Osteocyte (in vitro differentiated cells): ENCODE data around the gene NKAIN2. TPM values are rescaled to one million over a fixed set of nuclear protein-coding genes. Genes with fewer than 3 reads are reported as not detected.
"Not testable (repeated sequence)": the region's sequence is repeated elsewhere in the genome, so short reads cannot be mapped to it uniquely, and the experiment has no call there.

Source experiments
- DNase-seq: peaks from one replicate; pipeline ENCODE4 v3.0.0; 2021; ENCODE audit warnings: mixed read lengths; ENCODE audit not compliant: unreplicated experiment; ENCODE audit errors: extremely low spot score
- H3K27ac Mint-ChIP-seq: one replicate; pipeline ENCODE4 v1.8.0; 2021; ENCODE audit warnings: mild to moderate bottlenecking, mixed read lengths; ENCODE audit not compliant: unreplicated experiment
- H3K27me3 Mint-ChIP-seq: one replicate; pipeline ENCODE4 v1.8.0; 2021; ENCODE audit warnings: mixed read lengths; ENCODE audit not compliant: unreplicated experiment
- H3K36me3 Mint-ChIP-seq: one replicate; pipeline ENCODE4 v1.8.0; 2021; ENCODE audit warnings: mixed read lengths; ENCODE audit not compliant: unreplicated experiment
- H3K4me1 Mint-ChIP-seq: one replicate; pipeline ENCODE4 v1.8.0; 2021; ENCODE audit warnings: mixed read lengths; ENCODE audit not compliant: unreplicated experiment
- H3K4me3 Mint-ChIP-seq: one replicate; pipeline ENCODE4 v1.8.0; 2021; ENCODE audit warnings: mild to moderate bottlenecking, moderate library complexity, mixed read lengths; ENCODE audit not compliant: unreplicated experiment
- H3K9me3 Mint-ChIP-seq: one replicate; pipeline ENCODE4 v1.8.0; 2021; ENCODE audit warnings: mixed read lengths; ENCODE audit not compliant: unreplicated experiment
- CTCF ChIP-seq: fragments of 200-600 bp; sonication (generic); IDR thresholded peaks from 2 replicates; pipeline ENCODE4 v1.5.0; 2021; ENCODE audit warnings: antibody characterized with exemption, mild to moderate bottlenecking, moderate library complexity
- total RNA-seq: library from RNA; stranded (reverse); gene quantifications from 2 replicates; pipeline ENCODE4 v1.2.1, GENCODE V29; 2021

Gene NKAIN2
- total RNA-seq, 1 donor from 2014 or later, result 17.8 TPM

- no peaks in the 10 kb centered on the region for H3K27me3 Mint-ChIP-seq
- TF ChIP-seq CTCF, result no peak
- peaks cover 29% of the 10 kb centered on the region for H3K4me1 Mint-ChIP-seq
- H3K4me3 Mint-ChIP-seq, result no peak overlapping the region
- H3K9me3 Mint-ChIP-seq, result peaks cover 4% of the 10 kb centered on the region
- H3K27ac Mint-ChIP-seq, result peak overlapping the region; percentile 29
- peaks cover 2% of the 10 kb centered on the region for H3K36me3 Mint-ChIP-seq
- no peak for DNase-seq
Measured at GRCh38 chr6:124722141-124722878, 918.6 kb downstream of the NKAIN2 start.

GRCh38 chr6:124723671-124724070, 920.0 kb downstream of the NKAIN2 start:
- no peak overlapping the region for H3K4me3 Mint-ChIP-seq
- H3K27ac Mint-ChIP-seq, result no peak overlapping the region
- H3K27me3 Mint-ChIP-seq, result no peaks in the 10 kb centered on the region
- H3K9me3 Mint-ChIP-seq, result no peaks in the 10 kb centered on the region
- DNase-seq, result no peak
- no peak for TF ChIP-seq CTCF
- peaks cover 29% of the 10 kb centered on the region for H3K4me1 Mint-ChIP-seq
- H3K36me3 Mint-ChIP-seq, result no peaks in the 10 kb centered on the region

- H3K4me3 Mint-ChIP-seq, DNase-seq, H3K27ac Mint-ChIP-seq, H3K36me3 Mint-ChIP-seq, H3K4me1 Mint-ChIP-seq, H3K27me3 Mint-ChIP-seq: not testable (repeated sequence)
- H3K9me3 Mint-ChIP-seq, result peaks cover 14% of the 10 kb centered on the region
Measured at GRCh38 chr6:124737804-124738203, 934.1 kb downstream of the NKAIN2 start.

GRCh38 chr6:124738482-124738881, 934.8 kb downstream of the NKAIN2 start:
- Mint-ChIP-seq H3K9me3 (peaks cover 7% of the 10 kb centered on the region), H3K36me3 (peaks cover 4% of the 10 kb centered on the region), H3K4me1 (peaks cover 2% of the 10 kb centered on the region), H3K27me3 (no peaks in the 10 kb centered on the region), H3K27ac (no peak overlapping the region), H3K4me3 (no peak overlapping the region)
- no peak for DNase-seq
- no peak for TF ChIP-seq CTCF

- TF ChIP-seq CTCF, result no peak
- Mint-ChIP-seq H3K9me3 (peaks cover 4% of the 10 kb centered on the region), H3K27ac (no peak overlapping the region), H3K36me3 (no peaks in the 10 kb centered on the region), H3K4me1 (peaks cover 3% of the 10 kb centered on the region), H3K27me3 (no peaks in the 10 kb centered on the region), H3K4me3 (no peak overlapping the region)
- DNase-seq, result no peak
Measured at GRCh38 chr6:124741341-124741740, 937.7 kb downstream of the NKAIN2 start.
